ENCODE data around the gene IRF2BP2.
"Not testable (repeated sequence)": the region's sequence is repeated elsewhere in the genome, so short reads cannot be mapped to it uniquely, and the experiment has no call there.

The IRF2BP2 gene

GRCh38 chr1:234603221-234604204, 6.5 kb downstream of the IRF2BP2 start:
- Mint-ChIP-seq H3K9me3 (no peaks in the 10 kb centered on the region), H3K27ac (peak overlapping the region; percentile 99), H3K27me3 (no peaks in the 10 kb centered on the region), H3K36me3 (ENCODE audit: low read depth) (peaks cover 73% of the 10 kb centered on the region), H3K4me3 (peak overlapping the region; percentile 94), H3K4me1 (ENCODE audit: low read depth) (peaks cover 79% of the 10 kb centered on the region)
- DNase-seq: no peak

- Mint-ChIP-seq H3K27me3 (no peaks in the 10 kb centered on the region), H3K27ac (peak overlapping the region; percentile 99), H3K36me3 (ENCODE audit: low read depth) (peaks cover 64% of the 10 kb centered on the region), H3K9me3 (no peaks in the 10 kb centered on the region), H3K4me1 (ENCODE audit: low read depth) (peaks cover 80% of the 10 kb centered on the region), H3K4me3 (peak overlapping the region; percentile 94)
- no peak for DNase-seq
Measured at GRCh38 chr1:234602334-234603220, 7.4 kb downstream of the IRF2BP2 start.

- Mint-ChIP-seq H3K27me3 (no peaks in the 10 kb centered on the region), H3K27ac (peak overlapping the region; percentile 99), H3K36me3 (ENCODE audit: low read depth) (peaks cover 53% of the 10 kb centered on the region), H3K4me3 (peak overlapping the region; percentile 85), H3K4me1 (ENCODE audit: low read depth) (peaks cover 76% of the 10 kb centered on the region), H3K9me3 (no peaks in the 10 kb centered on the region)
- no peak for DNase-seq
Measured at GRCh38 chr1:234601301-234602017, 8.5 kb downstream of the IRF2BP2 start.

- Mint-ChIP-seq H3K27me3 (no peaks in the 10 kb centered on the region), H3K4me1 (ENCODE audit: low read depth) (peaks cover 68% of the 10 kb centered on the region), H3K9me3 (no peaks in the 10 kb centered on the region), H3K4me3 (peak overlapping the region; percentile 85), H3K27ac (peak overlapping the region; percentile 99), H3K36me3 (ENCODE audit: low read depth) (peaks cover 45% of the 10 kb centered on the region)
- no peak for DNase-seq
Measured at GRCh38 chr1:234600418-234601281, 9.3 kb downstream of the IRF2BP2 start.

- Mint-ChIP-seq H3K27ac (peak overlapping the region; percentile 99), H3K9me3 (no peaks in the 10 kb centered on the region), H3K4me1 (ENCODE audit: low read depth) (peaks cover 62% of the 10 kb centered on the region), H3K27me3 (no peaks in the 10 kb centered on the region), H3K4me3 (peak overlapping the region; percentile 85), H3K36me3 (ENCODE audit: low read depth) (peaks cover 37% of the 10 kb centered on the region)
- peak; percentile 85 for DNase-seq
Measured at GRCh38 chr1:234599617-234600417, 10.2 kb downstream of the IRF2BP2 start.

GRCh38 chr1:234598974-234599616, 10.9 kb downstream of the IRF2BP2 start:
- H3K4me1 Mint-ChIP-seq (ENCODE audit: low read depth): peaks cover 62% of the 10 kb centered on the region
- no peaks in the 10 kb centered on the region for H3K27me3 Mint-ChIP-seq
- H3K36me3 Mint-ChIP-seq (ENCODE audit: low read depth): peaks cover 29% of the 10 kb centered on the region
- no peak for DNase-seq
- peak overlapping the region; percentile 85 for H3K4me3 Mint-ChIP-seq
- peak overlapping the region; percentile 95 for H3K27ac Mint-ChIP-seq
- H3K9me3 Mint-ChIP-seq: no peaks in the 10 kb centered on the region

GRCh38 chr1:234597894-234598293, 12.1 kb downstream of the IRF2BP2 start:
- Mint-ChIP-seq H3K36me3 (ENCODE audit: low read depth) (peaks cover 17% of the 10 kb centered on the region), H3K4me1 (ENCODE audit: low read depth) (peaks cover 56% of the 10 kb centered on the region), H3K27me3 (no peaks in the 10 kb centered on the region), H3K9me3 (no peaks in the 10 kb centered on the region), H3K4me3 (no peak overlapping the region), H3K27ac (peak overlapping the region; percentile 18)
- DNase-seq: peak; percentile 63

GRCh38 chr1:234595899-234596298, 14.1 kb downstream of the IRF2BP2 start:
- no peak overlapping the region for H3K27ac Mint-ChIP-seq
- H3K4me1 Mint-ChIP-seq (ENCODE audit: low read depth): peaks cover 36% of the 10 kb centered on the region
- H3K9me3 Mint-ChIP-seq: no peaks in the 10 kb centered on the region
- no peaks in the 10 kb centered on the region for H3K27me3 Mint-ChIP-seq
- no peak for DNase-seq
- peaks cover 3% of the 10 kb centered on the region for H3K36me3 Mint-ChIP-seq (ENCODE audit: low read depth)
- no peak overlapping the region for H3K4me3 Mint-ChIP-seq

GRCh38 chr1:234594575-234594974, 15.4 kb downstream of the IRF2BP2 start:
- H3K36me3 Mint-ChIP-seq (ENCODE audit: low read depth); H3K27ac Mint-ChIP-seq; DNase-seq; H3K4me3 Mint-ChIP-seq; H3K9me3 Mint-ChIP-seq; H3K27me3 Mint-ChIP-seq: not testable (repeated sequence)
- peaks cover 26% of the 10 kb centered on the region for H3K4me1 Mint-ChIP-seq (ENCODE audit: low read depth)

- Mint-ChIP-seq H3K27me3 (no peaks in the 10 kb centered on the region), H3K4me3 (no peak overlapping the region), H3K36me3 (ENCODE audit: low read depth) (no peaks in the 10 kb centered on the region), H3K9me3 (no peaks in the 10 kb centered on the region), H3K27ac (no peak overlapping the region), H3K4me1 (ENCODE audit: low read depth) (peaks cover 21% of the 10 kb centered on the region)
- DNase-seq: no peak
Measured at GRCh38 chr1:234593771-234594504, 16.0 kb downstream of the IRF2BP2 start.

- Mint-ChIP-seq H3K9me3 (no peaks in the 10 kb centered on the region), H3K4me3 (no peak overlapping the region), H3K36me3 (ENCODE audit: low read depth) (no peaks in the 10 kb centered on the region), H3K27ac (no peak overlapping the region), H3K27me3 (no peaks in the 10 kb centered on the region), H3K4me1 (ENCODE audit: low read depth) (peaks cover 15% of the 10 kb centered on the region)
- DNase-seq: no peak
Measured at GRCh38 chr1:234593109-234593508, 16.9 kb downstream of the IRF2BP2 start.

- H3K4me1 Mint-ChIP-seq (ENCODE audit: low read depth): peaks cover 7% of the 10 kb centered on the region
- no peak overlapping the region for H3K27ac Mint-ChIP-seq
- peaks cover 2% of the 10 kb centered on the region for H3K27me3 Mint-ChIP-seq
- H3K4me3 Mint-ChIP-seq: no peak overlapping the region
- no peaks in the 10 kb centered on the region for H3K9me3 Mint-ChIP-seq
- no peaks in the 10 kb centered on the region for H3K36me3 Mint-ChIP-seq (ENCODE audit: low read depth)
- no peak for DNase-seq
Measured at GRCh38 chr1:234592240-234592639, 17.7 kb downstream of the IRF2BP2 start.
